Naive thymus-derived CD8-positive, alpha-beta T cell (primary cell): ENCODE measurements around the gene SH3GL3. TPM values are rescaled to one million over a fixed set of nuclear protein-coding genes. Genes with fewer than 3 reads are reported as not detected.

Experiments used
- ATAC-seq, 2 donors: fragments of 150-1000 bp; cut with Tn5 transposase in 1 of 2; sonication (Bioruptor Pico), chemical (Tn5 transposase) in 1 of 2; 1 replicate in 1 of 2; 2 replicates in 1 of 2; pipeline ENCODE4 v1.10.0; 2021; ENCODE audit warnings: mild to moderate bottlenecking in 2 of 2, moderate library complexity in 2 of 2
- POLR2A ChIA-PET: fragments of 350-600 bp; sonication (Branson Sonifier 250); formaldehyde crosslinking; loops from one replicate; lab custom pipeline; 2021; ENCODE audit warnings: antibody characterized with exemption; lab: Charles Lee
- DNase-seq, 10 donors: peaks; one replicate each; pipeline versions ENCODE4 v3.0.0 to v3.0.0-alpha.2; 2020 to 2022
- H3K27ac Mint-ChIP-seq, 10 donors: one replicate each; pipeline ENCODE4 v1.8.0; 2020 to 2022; ENCODE audit warnings: mild to moderate bottlenecking in 10 of 10, mixed read lengths in 10 of 10, moderate library complexity in 4 of 10, inconsistent platforms in 1 of 10
- H3K27me3 Mint-ChIP-seq, 5 donors: one replicate each; pipeline ENCODE4 v1.8.0; 2021 to 2022; ENCODE audit warnings: mixed read lengths in 5 of 5
- H3K36me3 Mint-ChIP-seq, 3 donors: one replicate each; pipeline ENCODE4 v1.8.0; 2020 to 2022; ENCODE audit warnings: mixed read lengths in 3 of 3, mild to moderate bottlenecking in 2 of 3, inconsistent platforms in 1 of 3
- H3K4me1 Mint-ChIP-seq, 4 donors: one replicate each; pipeline ENCODE4 v1.8.0; 2021 to 2022; ENCODE audit warnings: mixed read lengths in 4 of 4
- H3K4me3 Mint-ChIP-seq, 10 donors: one replicate each; pipeline ENCODE4 v1.8.0; 2020 to 2022; ENCODE audit warnings: mild to moderate bottlenecking in 10 of 10, mixed read lengths in 10 of 10, moderate library complexity in 6 of 10, inconsistent platforms in 1 of 10
- H3K9me3 Mint-ChIP-seq, 9 donors: one replicate each; pipeline ENCODE4 v1.8.0; 2020 to 2022; ENCODE audit warnings: mixed read lengths in 9 of 9, mild to moderate bottlenecking in 3 of 9, inconsistent platforms in 1 of 9, moderate library complexity in 1 of 9
- polyA plus RNA-seq, 3 donors: library from polyadenylated mRNA; unstranded; fragments of 300-500 nt; fragmentation: Illumina TruSeq; gene quantifications; one replicate each; pipeline ENCODE4 v1.2.3, GENCODE V29; 2021
- total RNA-seq, 8 experiments: library from RNA in 2 of 8; stranded (reverse) in 2 of 8; gene quantifications; one replicate each; pipeline ENCODE4 v1.2.3 and lab custom pipeline; 2021 to 2026

The SH3GL3 gene
- total and polyA plus RNA-seq, 5 experiments from 2014 or later, result not detected

- no peak for ATAC-seq
- Mint-ChIP-seq H3K36me3 (no peaks in the 10 kb centered on the region), H3K27ac (no peak overlapping the region), H3K9me3 (no peaks in the 10 kb centered on the region), H3K4me3 (no peak overlapping the region), H3K27me3 (peaks cover 0 to 20% (median 6%) of the 10 kb centered on the region in 5 donors), H3K4me1 (no peaks in the 10 kb centered on the region)
- POLR2A ChIA-PET, result no interaction called here
- DNase-seq, result no peak
Observed at GRCh38 chr15:83612898-83613635, 165.9 kb downstream of the SH3GL3 start.

GRCh38 chr15:83613714-83614113 lies 166.6 kb downstream of the SH3GL3 start:
- no peaks in the 10 kb centered on the region for H3K9me3 Mint-ChIP-seq
- no peaks in the 10 kb centered on the region for H3K4me1 Mint-ChIP-seq
- H3K27ac Mint-ChIP-seq, result no peak overlapping the region
- H3K36me3 Mint-ChIP-seq, result no peaks in the 10 kb centered on the region
- no peak for DNase-seq
- peaks cover 0 to 20% (median 6%) of the 10 kb centered on the region in 5 donors for H3K27me3 Mint-ChIP-seq
- POLR2A ChIA-PET, result no interaction called here
- ATAC-seq, result no peak
- no peak overlapping the region for H3K4me3 Mint-ChIP-seq

- no peak overlapping the region for H3K4me3 Mint-ChIP-seq
- no peak overlapping the region for H3K27ac Mint-ChIP-seq
- H3K4me1 Mint-ChIP-seq, result no peaks in the 10 kb centered on the region
- DNase-seq (no peak), ATAC-seq (no peak)
- POLR2A ChIA-PET, result no interaction called here
- H3K27me3 Mint-ChIP-seq, result peaks cover 0 to 10% (median 6%) of the 10 kb centered on the region in 5 donors
- H3K9me3 Mint-ChIP-seq, result peaks cover 0 to 4% (median 0%) of the 10 kb centered on the region in 9 donors
- no peaks in the 10 kb centered on the region for H3K36me3 Mint-ChIP-seq
Observed at GRCh38 chr15:83616840-83617239, 169.7 kb downstream of the SH3GL3 start.

GRCh38 chr15:83626171-83626802 lies 179.1 kb downstream of the SH3GL3 start:
- Mint-ChIP-seq H3K9me3 (peaks cover 0 to 3% (median 0%) of the 10 kb centered on the region in 9 donors), H3K36me3 (no peaks in the 10 kb centered on the region), H3K4me1 (no peaks in the 10 kb centered on the region), H3K27me3 (peaks cover 0 to 11% (median 8%) of the 10 kb centered on the region in 5 donors), H3K27ac (no peak overlapping the region), H3K4me3 (no peak overlapping the region)
- no peak for DNase-seq
- no peak for ATAC-seq
- POLR2A ChIA-PET, result no interaction called here

- POLR2A ChIA-PET, result no interaction called here
- Mint-ChIP-seq H3K4me3 (no peak overlapping the region), H3K36me3 (peaks cover 0 to 6% (median 0%) of the 10 kb centered on the region in 3 donors), H3K27me3 (peaks cover 0 to 15% (median 3%) of the 10 kb centered on the region in 5 donors), H3K9me3 (peaks cover 0 to 13% (median 3%) of the 10 kb centered on the region in 9 donors), H3K4me1 (no peaks in the 10 kb centered on the region), H3K27ac (no peak overlapping the region)
- ATAC-seq, result no peak
- DNase-seq, result no peak
Observed at GRCh38 chr15:83631534-83631933, 184.4 kb downstream of the SH3GL3 start.

GRCh38 chr15:83643201-83643600 lies 196.1 kb downstream of the SH3GL3 start:
- H3K27ac Mint-ChIP-seq, result no peak overlapping the region
- H3K36me3 Mint-ChIP-seq, result peaks cover 0 to 32% (median 4%) of the 10 kb centered on the region in 3 donors
- H3K9me3 Mint-ChIP-seq, result peaks cover 4 to 47% (median 28%) of the 10 kb centered on the region in 9 donors
- no peak for DNase-seq
- POLR2A ChIA-PET, result no interaction called here
- H3K4me3 Mint-ChIP-seq, result no peak overlapping the region
- no peaks in the 10 kb centered on the region for H3K4me1 Mint-ChIP-seq
- H3K27me3 Mint-ChIP-seq, result peaks cover 3 to 28% (median 10%) of the 10 kb centered on the region in 5 donors
- no peak for ATAC-seq

GRCh38 chr15:83644439-83644838 lies 197.3 kb downstream of the SH3GL3 start:
- no peak overlapping the region for H3K27ac Mint-ChIP-seq
- no peak overlapping the region for H3K4me3 Mint-ChIP-seq
- peaks cover 0 to 32% (median 4%) of the 10 kb centered on the region in 3 donors for H3K36me3 Mint-ChIP-seq
- DNase-seq, result no peak
- peaks cover under 1 to 24% (median 9%) of the 10 kb centered on the region in 5 donors for H3K27me3 Mint-ChIP-seq
- no peaks in the 10 kb centered on the region for H3K4me1 Mint-ChIP-seq
- POLR2A ChIA-PET, result no interaction called here
- peaks cover 4 to 42% (median 23%) of the 10 kb centered on the region in 9 donors for H3K9me3 Mint-ChIP-seq
- no peak for ATAC-seq

- Mint-ChIP-seq H3K36me3 (peaks cover 0 to 4% (median 0%) of the 10 kb centered on the region in 3 donors), H3K27me3 (peaks cover 15 to 45% (median 31%) of the 10 kb centered on the region in 5 donors), H3K27ac (no peak overlapping the region), H3K9me3 (peaks cover 0 to 6% (median 0%) of the 10 kb centered on the region in 9 donors), H3K4me3 (no peak overlapping the region), H3K4me1 (no peaks in the 10 kb centered on the region)
- POLR2A ChIA-PET, result no interaction called here
- no peak for ATAC-seq
- DNase-seq, result no peak
Observed at GRCh38 chr15:83650831-83651230, 203.7 kb downstream of the SH3GL3 start.

GRCh38 chr15:83651541-83651940 lies 204.4 kb downstream of the SH3GL3 start:
- Mint-ChIP-seq H3K27me3 (peaks cover 15 to 52% (median 36%) of the 10 kb centered on the region in 5 donors), H3K4me3 (no peak overlapping the region), H3K9me3 (peaks cover 0 to 6% (median 0%) of the 10 kb centered on the region in 9 donors), H3K36me3 (peaks cover 0 to 4% (median 0%) of the 10 kb centered on the region in 3 donors), H3K27ac (no peak overlapping the region), H3K4me1 (no peaks in the 10 kb centered on the region)
- POLR2A ChIA-PET, result no interaction called here
- no peak for DNase-seq
- no peak for ATAC-seq

GRCh38 chr15:83652626-83653204 lies 205.6 kb downstream of the SH3GL3 start:
- Mint-ChIP-seq H3K27me3 (peaks cover 18 to 55% (median 37%) of the 10 kb centered on the region in 5 donors), H3K4me1 (no peaks in the 10 kb centered on the region), H3K27ac (peak overlapping the region in 1 of 10 donors; percentile 19), H3K9me3 (peaks cover 0 to 6% (median 0%) of the 10 kb centered on the region in 9 donors), H3K4me3 (no peak overlapping the region), H3K36me3 (peaks cover 0 to 4% (median 0%) of the 10 kb centered on the region in 3 donors)
- ATAC-seq (no peak), DNase-seq (no peak)
- POLR2A ChIA-PET, result no interaction called here

GRCh38 chr15:83653288-83653638 lies 206.1 kb downstream of the SH3GL3 start:
- ATAC-seq (no peak), DNase-seq (no peak)
- Mint-ChIP-seq H3K4me1 (no peaks in the 10 kb centered on the region), H3K27me3 (peaks cover 18 to 55% (median 37%) of the 10 kb centered on the region in 5 donors), H3K27ac (no peak overlapping the region), H3K9me3 (peaks cover 0 to 6% (median 0%) of the 10 kb centered on the region in 9 donors), H3K36me3 (peaks cover 0 to 4% (median 0%) of the 10 kb centered on the region in 3 donors), H3K4me3 (no peak overlapping the region)
- POLR2A ChIA-PET, result no interaction called here

GRCh38 chr15:83653639-83654378 lies 206.7 kb downstream of the SH3GL3 start, which contains the start of gene ADAMTSL3:
TSS of gene ADAMTSL3 (plus strand) at chr15:83654123. CDS start at chr15:83655762, 1,639 bp downstream.
- DNase-seq, result no peak
- POLR2A ChIA-PET, result no interaction called here
- Mint-ChIP-seq H3K27me3 (peaks cover 18 to 55% (median 37%) of the 10 kb centered on the region in 5 donors), H3K27ac (no peak within 1 kb of the TSS), H3K4me3 (no peak within 1 kb of the TSS), H3K4me1 (no peaks in the 10 kb centered on the region), H3K36me3 (peaks cover 0 to 4% (median 0%) of the 10 kb centered on the region in 3 donors), H3K9me3 (peaks cover 0 to 6% (median 0%) of the 10 kb centered on the region in 9 donors)
- ATAC-seq, result no peak
